Cardiac fibroblast (primary cell): ENCODE measurements around the gene JUP.

Experiments used
- DNase-seq, 2 donors: peaks; one replicate each; pipeline versions ENCODE4 v3.0.0 to v3.0.0-alpha.2; 2010; ENCODE audit warnings: low read depth in 2 of 2
- H3K4me3 ChIP-seq, 2 donors: replicated peaks in 1 of 2; 1 replicate in 1 of 2; 2 replicates in 1 of 2; pipeline ENCODE4 v1.5.1; 2011; ENCODE audit warnings: low read depth in 2 of 2, low read length in 2 of 2, mild to moderate bottlenecking in 2 of 2, moderate library complexity in 1 of 2
- CTCF ChIP-seq: IDR thresholded peaks from one replicate; pipeline ENCODE4 v1.5.1; 2011; ENCODE audit warnings: low read depth, mild to moderate bottlenecking, low read length, inconsistent platforms

JUP gene

GRCh38 chr17:41738077-41738800, 48.3 kb downstream of the JUP start:
- H3K4me3 ChIP-seq: no peak overlapping the region
- DNase-seq: peak; percentile 81 to 82
- TF ChIP-seq CTCF: peak; percentile 95

- H3K4me3 ChIP-seq: no peak overlapping the region
- TF ChIP-seq CTCF: no peak
- no peak for DNase-seq
These were observed 48.9 kb downstream of the JUP start for GRCh38 chr17:41737680-41738023.

GRCh38 chr17:41736983-41737679, 49.4 kb downstream of the JUP start:
- no peak for TF ChIP-seq CTCF
- DNase-seq: no peak
- no peak overlapping the region for H3K4me3 ChIP-seq

- TF ChIP-seq CTCF: no peak
- DNase-seq: no peak
- H3K4me3 ChIP-seq: no peak overlapping the region
These were observed 50.8 kb downstream of the JUP start for GRCh38 chr17:41735744-41736143.

GRCh38 chr17:41734949-41735313, 51.6 kb downstream of the JUP start:
- no peak for DNase-seq
- TF ChIP-seq CTCF: no peak
- peak overlapping the region; percentile 38 to 44 for H3K4me3 ChIP-seq

- TF ChIP-seq CTCF: no peak
- DNase-seq: peak; percentile 28 to 35
- peak within 1 kb of the TSS; percentile 38 to 44 for H3K4me3 ChIP-seq
These were observed 52.2 kb downstream of the JUP start, which contains the start of gene HAP1 for GRCh38 chr17:41734139-41734948. HAP1 (minus strand) TSS chr17:41734643; CDS start chr17:41734634, 9 bp downstream.
